K562 (cell line): ENCODE measurements around the gene HPS5. TPM values are rescaled to one million over a fixed set of nuclear protein-coding genes. Genes with fewer than 3 reads are reported as not detected.

Source experiments
- ATF1 ChIP-seq, 2 experiments: fragments of 450-650 bp in 1 of 2; IDR thresholded peaks; 2 replicates each; pipeline ENCODE4 v1.6.1; 2016; ENCODE audit warnings: missing compliant biosample characterization in 1 of 2, missing genetic modification characterization in 1 of 2
- CC2D1A ChIP-seq: fragments of 450-650 bp; IDR thresholded peaks from 2 replicates; pipeline ENCODE4 v1.6.1; 2017; ENCODE audit warnings: mild to moderate bottlenecking
- FOSL1 ChIP-seq: fragments of 200-800 bp; sonication (Bioruptor generic); conservative IDR thresholded peaks from 2 replicates; pipeline ENCODE4 v1.6.1; 2016; ENCODE audit warnings: missing genetic modification characterization, missing compliant biosample characterization
- MYC ChIP-seq, 2 experiments: fragments of 250-450 bp in 1 of 2; sonication (Bioruptor Pico) in 1 of 2; IDR thresholded peaks; 2 replicates each; pipeline versions ENCODE4 v1.5.1 to v1.6.1; 2012 to 2021; ENCODE audit warnings: low read depth in 2 of 2, borderline replicate concordance in 1 of 2, improper control_type of control experiment in 1 of 2, low read length in 1 of 2, mild to moderate bottlenecking in 1 of 2, moderate library complexity in 1 of 2
- NBN ChIP-seq: fragments of 450-650 bp; IDR thresholded peaks from 2 replicates; pipeline ENCODE4 v1.6.1; 2016; ENCODE audit warnings: low read depth, mild to moderate bottlenecking
- PRPF4 ChIP-seq: fragments of 200-400 bp; formaldehyde crosslinking; IDR thresholded peaks from one replicate; pipeline ENCODE4 v1.6.1; 2017; ENCODE audit warnings: low read length, low read depth, mild to moderate bottlenecking; ENCODE audit not compliant: insufficient read depth, poor library complexity, severe bottlenecking
- STAG1 ChIP-seq: sonication (generic); formaldehyde crosslinking; IDR thresholded peaks from 2 replicates; pipeline ENCODE4 v1.5.0; 2020; ENCODE audit warnings: missing genetic modification reagents, borderline replicate concordance
- TFAM ChIP-seq: fragments of 250-450 bp; sonication (Bioruptor Pico); conservative IDR thresholded peaks from 2 replicates; pipeline ENCODE4 v1.5.0; 2021; ENCODE audit warnings: mild to moderate bottlenecking, moderate library complexity
- ZNF124 ChIP-seq: sonication (generic); formaldehyde crosslinking; IDR thresholded peaks from 2 replicates; pipeline ENCODE4 v1.8.1; 2022; ENCODE audit warnings: missing genetic modification reagents
- polyA plus RNA-seq, 8 experiments: library from polyadenylated mRNA; depleted of rRNA in 4 of 8; stranded (reverse) in 5 of 8; unstranded in 3 of 8; fragments of >200 nt; fragmentation: Nextera tagmentation in 2 of 8; fragmentation: Illumina TruSeq in 1 of 8; extraction: Ambion mirVana in 2 of 8; extraction: Trizol in 1 of 8; gene quantifications; 2 replicates each; pipeline versions ENCODE4 v1.2.1 to v1.2.3, GENCODE V29; 2011 to 2014; ENCODE audit warnings: inconsistent platforms in 1 of 8, missing spikeins in 1 of 8
- total RNA-seq, 7 experiments: library from RNA; depleted of rRNA in 6 of 7; stranded (reverse); fragments of >200 nt in 6 of 7; fragmentation: Illumina TruSeq in 2 of 7; extraction: Trizol in 2 of 7; gene quantifications; 2 replicates each; pipeline versions ENCODE4 v1.2.1 to v1.2.3, GENCODE V29; 2011 to 2021; ENCODE audit warnings: low replicate concordance in 1 of 7
- TF ChIP-seq, protein P1 (sequence below): fragments of 450-650 bp; formaldehyde crosslinking; IDR thresholded peaks from 2 replicates; pipeline ENCODE4 v1.4.0; 2020; ENCODE audit warnings: mild to moderate bottlenecking, moderate library complexity
- TF ChIP-seq, protein P2 (sequence below): sonication (generic); formaldehyde crosslinking; IDR thresholded peaks from 2 replicates; pipeline ENCODE4 v1.8.1; 2023; ENCODE audit warnings: mild to moderate bottlenecking, missing genetic modification reagents
- TF ChIP-seq, protein P3 (sequence below): sonication (generic); formaldehyde crosslinking; IDR thresholded peaks from 2 replicates; pipeline ENCODE4 v1.8.0; 2022; ENCODE audit warnings: missing genetic modification reagents, mild to moderate bottlenecking, borderline replicate concordance
- TF ChIP-seq, protein P4 (sequence below), 3 experiments: IDR thresholded peaks in 2 of 3; conservative IDR thresholded peaks in 1 of 3; 2 replicates each; pipeline ENCODE4 v1.5.1; 2011 to 2012; ENCODE audit warnings: low read length in 3 of 3, mild to moderate bottlenecking in 3 of 3, control low read depth in 2 of 3, improper control_type of control experiment in 1 of 3, inconsistent platforms in 1 of 3, low read depth in 1 of 3, mixed read lengths in 1 of 3, moderate library complexity in 1 of 3; ENCODE audit not compliant: insufficient read depth in 2 of 3

The HPS5 gene
- total and polyA plus RNA-seq, 9 of the 15 experiments (the other 6 are each of a cell fraction or from before 2014, with no cell fraction given) = 12.2 to 28.1 (median 16.8) TPM

DNA sequence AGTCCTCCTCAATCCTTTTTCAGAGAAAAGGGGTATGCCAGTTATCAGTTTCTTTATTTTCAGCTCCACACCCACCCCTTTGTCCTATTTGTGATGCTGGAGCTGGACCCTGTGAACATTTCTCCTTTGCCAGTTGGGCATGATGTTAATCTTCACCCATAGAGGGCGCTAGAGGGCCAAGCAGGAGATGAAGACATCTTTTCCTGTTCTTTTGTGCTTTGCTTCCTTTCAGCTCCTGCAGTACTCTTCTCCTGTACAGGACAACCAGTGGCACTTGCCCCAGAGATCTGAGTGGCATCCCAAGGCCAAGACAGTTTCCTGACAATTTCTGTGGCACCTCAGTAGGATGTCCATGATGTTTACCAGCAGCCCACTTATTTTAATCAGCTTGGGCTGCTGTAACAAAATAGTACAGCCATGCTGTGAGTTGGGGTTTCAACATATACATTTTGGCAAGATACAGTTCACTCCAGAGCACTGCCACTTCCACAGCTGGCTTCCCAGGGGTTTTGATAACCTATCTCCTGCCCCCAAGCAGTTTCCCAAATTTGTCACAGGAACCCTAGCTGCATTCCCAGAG, 78.1 kb downstream of the HPS5 start (continued):
- TF ChIP-seq ATF1 (CRISPR knock-in tag; IDR thresholded peaks at IDR 0.05) (no peak), ATF1 (tag; IDR thresholded peaks at IDR 0.05) (no peak), ZNF124 (no peak), TFAM (CRISPR knock-in tag) (no peak), FOSL1 (tag) (no peak), NBN (no peak), CC2D1A (0 out of 2 replicates have a peak, but pooled peaks have one; percentile 26), MYC (IDR thresholded peaks at IDR 0.05; ENCODE audit: low read depth, low read length) (0 out of 2 replicates have a peak, but pooled peaks have one; percentile 15), MYC (CRISPR knock-in tag; IDR thresholded peaks at IDR 0.05; ENCODE audit: borderline replicate concordance, low read depth) (no peak), PRPF4 (no peak), STAG1 (CRISPR knock-in tag) (peak; percentile 44; the same call in 1 of the 2 replicates)
- TF ChIP-seq, protein P1, sequence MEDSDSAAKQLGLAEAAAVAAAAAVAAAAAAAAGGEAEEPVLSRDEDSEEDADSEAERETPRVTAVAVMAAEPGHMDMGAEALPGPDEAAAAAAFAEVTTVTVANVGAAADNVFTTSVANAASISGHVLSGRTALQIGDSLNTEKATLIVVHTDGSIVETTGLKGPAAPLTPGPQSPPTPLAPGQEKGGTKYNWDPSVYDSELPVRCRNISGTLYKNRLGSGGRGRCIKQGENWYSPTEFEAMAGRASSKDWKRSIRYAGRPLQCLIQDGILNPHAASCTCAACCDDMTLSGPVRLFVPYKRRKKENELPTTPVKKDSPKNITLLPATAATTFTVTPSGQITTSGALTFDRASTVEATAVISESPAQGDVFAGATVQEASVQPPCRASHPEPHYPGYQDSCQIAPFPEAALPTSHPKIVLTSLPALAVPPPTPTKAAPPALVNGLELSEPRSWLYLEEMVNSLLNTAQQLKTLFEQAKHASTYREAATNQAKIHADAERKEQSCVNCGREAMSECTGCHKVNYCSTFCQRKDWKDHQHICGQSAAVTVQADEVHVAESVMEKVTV (CRISPR knock-in tag) = peak; percentile 51
- TF ChIP-seq, protein P2, sequence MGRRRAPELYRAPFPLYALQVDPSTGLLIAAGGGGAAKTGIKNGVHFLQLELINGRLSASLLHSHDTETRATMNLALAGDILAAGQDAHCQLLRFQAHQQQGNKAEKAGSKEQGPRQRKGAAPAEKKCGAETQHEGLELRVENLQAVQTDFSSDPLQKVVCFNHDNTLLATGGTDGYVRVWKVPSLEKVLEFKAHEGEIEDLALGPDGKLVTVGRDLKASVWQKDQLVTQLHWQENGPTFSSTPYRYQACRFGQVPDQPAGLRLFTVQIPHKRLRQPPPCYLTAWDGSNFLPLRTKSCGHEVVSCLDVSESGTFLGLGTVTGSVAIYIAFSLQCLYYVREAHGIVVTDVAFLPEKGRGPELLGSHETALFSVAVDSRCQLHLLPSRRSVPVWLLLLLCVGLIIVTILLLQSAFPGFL (CRISPR knock-in tag) = no peak
- TF ChIP-seq, protein P3, sequence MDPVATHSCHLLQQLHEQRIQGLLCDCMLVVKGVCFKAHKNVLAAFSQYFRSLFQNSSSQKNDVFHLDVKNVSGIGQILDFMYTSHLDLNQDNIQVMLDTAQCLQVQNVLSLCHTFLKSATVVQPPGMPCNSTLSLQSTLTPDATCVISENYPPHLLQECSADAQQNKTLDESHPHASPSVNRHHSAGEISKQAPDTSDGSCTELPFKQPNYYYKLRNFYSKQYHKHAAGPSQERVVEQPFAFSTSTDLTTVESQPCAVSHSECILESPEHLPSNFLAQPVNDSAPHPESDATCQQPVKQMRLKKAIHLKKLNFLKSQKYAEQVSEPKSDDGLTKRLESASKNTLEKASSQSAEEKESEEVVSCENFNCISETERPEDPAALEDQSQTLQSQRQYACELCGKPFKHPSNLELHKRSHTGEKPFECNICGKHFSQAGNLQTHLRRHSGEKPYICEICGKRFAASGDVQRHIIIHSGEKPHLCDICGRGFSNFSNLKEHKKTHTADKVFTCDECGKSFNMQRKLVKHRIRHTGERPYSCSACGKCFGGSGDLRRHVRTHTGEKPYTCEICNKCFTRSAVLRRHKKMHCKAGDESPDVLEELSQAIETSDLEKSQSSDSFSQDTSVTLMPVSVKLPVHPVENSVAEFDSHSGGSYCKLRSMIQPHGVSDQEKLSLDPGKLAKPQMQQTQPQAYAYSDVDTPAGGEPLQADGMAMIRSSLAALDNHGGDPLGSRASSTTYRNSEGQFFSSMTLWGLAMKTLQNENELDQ (CRISPR knock-in tag) = no peak
- TF ChIP-seq, protein P4, sequence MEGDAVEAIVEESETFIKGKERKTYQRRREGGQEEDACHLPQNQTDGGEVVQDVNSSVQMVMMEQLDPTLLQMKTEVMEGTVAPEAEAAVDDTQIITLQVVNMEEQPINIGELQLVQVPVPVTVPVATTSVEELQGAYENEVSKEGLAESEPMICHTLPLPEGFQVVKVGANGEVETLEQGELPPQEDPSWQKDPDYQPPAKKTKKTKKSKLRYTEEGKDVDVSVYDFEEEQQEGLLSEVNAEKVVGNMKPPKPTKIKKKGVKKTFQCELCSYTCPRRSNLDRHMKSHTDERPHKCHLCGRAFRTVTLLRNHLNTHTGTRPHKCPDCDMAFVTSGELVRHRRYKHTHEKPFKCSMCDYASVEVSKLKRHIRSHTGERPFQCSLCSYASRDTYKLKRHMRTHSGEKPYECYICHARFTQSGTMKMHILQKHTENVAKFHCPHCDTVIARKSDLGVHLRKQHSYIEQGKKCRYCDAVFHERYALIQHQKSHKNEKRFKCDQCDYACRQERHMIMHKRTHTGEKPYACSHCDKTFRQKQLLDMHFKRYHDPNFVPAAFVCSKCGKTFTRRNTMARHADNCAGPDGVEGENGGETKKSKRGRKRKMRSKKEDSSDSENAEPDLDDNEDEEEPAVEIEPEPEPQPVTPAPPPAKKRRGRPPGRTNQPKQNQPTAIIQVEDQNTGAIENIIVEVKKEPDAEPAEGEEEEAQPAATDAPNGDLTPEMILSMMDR (IDR thresholded peaks at IDR 0.05 in 2 of 3, conservative IDR thresholded peaks at IDR 0.05 in 1 of 3; ENCODE audit: insufficient read depth in 2 of 3, low read depth in 1 of 3, low read length in 3 of 3) = peak; percentile 75 to 87 (median 79)
